SH-SY5Y (cell line): ENCODE measurements around the gene OR52A1.

Source experiments
- GATA2 ChIP-seq: IDR thresholded peaks from 2 replicates; pipeline ENCODE4 v1.6.1; 2011; ENCODE audit warnings: mild to moderate bottlenecking, low read depth, low read length
- GATA3 ChIP-seq: IDR thresholded peaks from 2 replicates; pipeline ENCODE4 v1.6.1; 2011; ENCODE audit warnings: low read depth, mild to moderate bottlenecking, low read length, moderate library complexity

- TF ChIP-seq GATA3 (no peak), GATA2 (no peak)
Observed at GRCh38 chr11:5196067-5196466, 41.5 kb upstream of the OR52A1 start.
